C4-2B (cell line): ENCODE data around the gene SPINT1.

ENCODE experiments used
- CTCF ChIP-seq: fragments of 450-650 bp; conservative IDR thresholded peaks from 2 replicates; pipeline ENCODE4 v1.5.1; 2017; ENCODE audit warnings: mild to moderate bottlenecking
- ZFX ChIP-seq: fragments of 450-650 bp; IDR thresholded peaks from 2 replicates; pipeline ENCODE4 v1.6.1; 2017

DNA sequence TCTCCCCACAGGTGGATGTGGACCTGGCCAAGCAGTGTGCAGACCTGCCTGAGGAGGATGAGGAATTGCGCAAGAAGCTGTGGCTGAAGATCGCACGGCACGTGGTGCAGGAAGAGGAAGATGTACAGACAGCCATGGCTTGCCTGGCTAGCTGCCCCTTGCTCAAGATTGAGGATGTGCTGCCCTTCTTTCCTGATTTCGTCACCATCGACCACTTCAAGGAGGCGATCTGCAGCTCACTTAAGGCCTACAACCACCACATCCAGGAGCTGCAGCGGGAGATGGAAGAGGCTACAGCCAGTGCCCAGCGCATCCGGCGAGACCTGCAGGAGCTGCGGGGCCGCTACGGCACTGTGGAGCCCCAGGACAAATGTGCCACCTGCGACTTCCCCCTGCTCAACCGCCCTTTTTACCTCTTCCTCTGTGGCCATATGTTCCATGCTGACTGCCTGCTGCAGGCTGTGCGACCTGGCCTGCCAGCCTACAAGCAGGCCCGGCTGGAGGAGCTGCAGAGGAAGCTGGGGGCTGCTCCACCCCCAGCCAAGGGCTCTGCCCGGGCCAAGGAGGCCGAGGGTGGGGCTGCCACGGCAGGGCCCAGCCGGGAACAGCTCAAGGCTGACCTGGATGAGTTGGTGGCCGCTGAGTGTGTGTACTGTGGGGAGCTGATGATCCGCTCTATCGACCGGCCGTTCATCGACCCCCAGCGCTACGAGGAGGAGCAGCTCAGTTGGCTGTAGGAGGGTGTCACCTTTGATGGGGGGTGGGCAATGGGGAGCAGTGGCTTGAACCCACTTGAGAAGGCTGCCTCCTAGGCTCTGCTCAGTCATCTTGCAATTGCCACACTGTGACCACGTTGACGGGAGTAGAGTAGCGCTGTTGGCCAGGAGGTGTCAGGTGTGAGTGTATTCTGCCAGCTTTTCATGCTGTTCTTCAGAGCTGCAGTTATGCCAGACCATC is 59.0 kb downstream of the SPINT1 start:
- no peak for TF ChIP-seq CTCF
- no peak for TF ChIP-seq ZFX
